Upper lobe of left lung (tissue), 4 donors: Measurements from ENCODE around the gene DIAPH3.

ENCODE experiments used
- CTCF ChIP-seq, 6 experiments: fragments of 450-650 bp in 4 of 6; fragments of 200-600 bp in 2 of 6; sonication (generic) in 2 of 6; IDR thresholded peaks; one replicate each; pipeline ENCODE4 v1.5.1; 2016 to 2019; ENCODE audit warnings: antibody characterized with exemption in 6 of 6
- POLR2A ChIP-seq, 4 donors: fragments of 450-650 bp; IDR thresholded peaks; one replicate each; pipeline ENCODE4 v1.5.1; 2016 to 2017; ENCODE audit warnings: antibody characterized with exemption in 4 of 4, mild to moderate bottlenecking in 2 of 4

- TF ChIP-seq POLR2A (IDR thresholded peaks at IDR 0.05) (no peak), CTCF (IDR thresholded peaks at IDR 0.05) (no peak)
These were observed 187.8 kb downstream of the DIAPH3 start for GRCh38 chr13:59975807-59976435.
